ENCODE data around the gene UBTD1.

Gene UBTD1

DNA sequence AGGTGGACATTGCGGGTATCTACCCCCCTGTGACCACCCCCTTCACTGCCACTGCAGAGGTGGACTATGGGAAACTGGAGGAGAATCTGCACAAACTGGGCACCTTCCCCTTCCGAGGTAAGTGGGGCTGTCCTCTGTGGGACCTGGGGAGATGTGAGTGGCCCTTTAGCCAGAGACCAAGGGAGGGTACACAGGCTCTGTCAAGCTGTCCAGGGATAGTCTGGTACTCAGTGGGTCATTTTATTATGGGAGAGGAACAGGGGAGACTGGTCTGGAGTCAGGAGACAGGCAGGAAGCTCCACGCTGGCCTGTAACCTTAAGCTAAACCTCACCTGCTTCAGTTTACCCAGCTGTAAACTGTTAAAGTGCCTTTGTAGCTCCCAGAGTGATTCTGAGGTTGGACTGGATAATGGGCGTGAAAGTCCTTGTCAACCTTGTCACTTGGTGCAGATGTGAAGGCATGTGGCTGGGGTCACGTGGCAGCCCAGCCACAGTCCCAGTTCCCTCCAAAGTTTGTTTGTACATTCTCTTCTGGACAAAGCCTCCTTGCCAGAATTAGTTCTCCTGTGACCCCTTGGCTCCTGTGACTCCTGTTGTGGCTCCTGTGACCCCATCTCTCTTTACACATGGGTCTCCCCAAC is 86.2 kb downstream of the UBTD1 start:
- TF ChIP-seq, protein P1, sequence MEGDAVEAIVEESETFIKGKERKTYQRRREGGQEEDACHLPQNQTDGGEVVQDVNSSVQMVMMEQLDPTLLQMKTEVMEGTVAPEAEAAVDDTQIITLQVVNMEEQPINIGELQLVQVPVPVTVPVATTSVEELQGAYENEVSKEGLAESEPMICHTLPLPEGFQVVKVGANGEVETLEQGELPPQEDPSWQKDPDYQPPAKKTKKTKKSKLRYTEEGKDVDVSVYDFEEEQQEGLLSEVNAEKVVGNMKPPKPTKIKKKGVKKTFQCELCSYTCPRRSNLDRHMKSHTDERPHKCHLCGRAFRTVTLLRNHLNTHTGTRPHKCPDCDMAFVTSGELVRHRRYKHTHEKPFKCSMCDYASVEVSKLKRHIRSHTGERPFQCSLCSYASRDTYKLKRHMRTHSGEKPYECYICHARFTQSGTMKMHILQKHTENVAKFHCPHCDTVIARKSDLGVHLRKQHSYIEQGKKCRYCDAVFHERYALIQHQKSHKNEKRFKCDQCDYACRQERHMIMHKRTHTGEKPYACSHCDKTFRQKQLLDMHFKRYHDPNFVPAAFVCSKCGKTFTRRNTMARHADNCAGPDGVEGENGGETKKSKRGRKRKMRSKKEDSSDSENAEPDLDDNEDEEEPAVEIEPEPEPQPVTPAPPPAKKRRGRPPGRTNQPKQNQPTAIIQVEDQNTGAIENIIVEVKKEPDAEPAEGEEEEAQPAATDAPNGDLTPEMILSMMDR (IDR thresholded peaks at IDR 0.05; ENCODE audit: control extremely low read depth, extremely low read depth, low read depth, missing control alignments): no peak
- POLR2A ChIA-PET: no interaction called here
- CTCF ChIA-PET: interaction anchor here (0.9 to 7.5 kb wide), 2 partner anchors 12 to 32 kb away, joined by 3 to 55 read pairs; partner anchors contain the start of gene ANKRD2
- no peak for DNase-seq (ENCODE audit: extremely low spot score)

DNA sequence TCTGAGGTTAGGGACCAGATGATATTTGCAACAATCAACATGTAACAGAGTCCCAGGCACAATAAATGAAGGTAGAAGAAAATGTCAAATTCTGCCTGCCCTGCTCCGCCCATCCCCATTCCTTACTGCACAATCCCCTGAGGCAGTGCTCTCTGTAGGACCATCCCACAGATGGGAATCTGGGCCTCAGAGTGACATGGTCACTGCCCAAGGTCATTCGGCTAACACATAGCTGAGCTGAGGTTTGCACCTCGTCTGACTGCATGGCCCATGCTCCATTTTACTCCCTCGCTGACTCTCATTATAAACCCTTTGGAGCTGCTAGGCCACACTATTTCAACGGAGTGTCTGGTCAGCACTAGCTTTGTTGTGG is 86.7 kb downstream of the UBTD1 start:
- POLR2A ChIA-PET: no interaction called here

DNA sequence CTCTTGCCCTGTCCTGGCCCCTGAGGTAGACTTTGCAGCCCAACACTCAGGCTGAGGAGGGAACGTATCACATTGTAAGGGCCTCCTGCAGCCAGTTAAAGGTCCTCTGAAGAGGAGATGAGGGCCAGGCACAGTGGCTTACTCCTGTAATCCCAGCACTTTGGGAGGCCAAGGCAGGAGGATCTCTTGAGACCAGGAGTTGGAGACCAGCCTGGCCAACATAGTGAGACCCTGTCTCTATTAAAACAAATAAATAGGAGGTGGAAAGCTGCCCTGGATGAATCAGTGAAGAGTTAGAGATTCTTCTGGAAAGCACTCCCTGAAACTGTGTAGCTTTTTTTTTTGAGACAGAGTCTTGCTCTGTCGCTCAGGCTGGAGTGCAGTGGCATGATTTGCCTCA is 88.5 kb downstream of the UBTD1 start:
- POLR2A ChIA-PET: no interaction called here
- CTCF ChIA-PET: interaction anchor here (7.5 kb wide), 1 partner anchor 14 kb away, joined by 55 read pairs; the partner anchor contains the start of gene ANKRD2
- TF ChIP-seq, protein P1 (IDR thresholded peaks at IDR 0.05; ENCODE audit: control extremely low read depth, extremely low read depth, low read depth, missing control alignments): no peak
- DNase-seq (ENCODE audit: extremely low spot score): no peak

More for the DNA sequence above, 86.7 kb downstream of the UBTD1 start:
- no peak for DNase-seq (ENCODE audit: extremely low spot score)
- TF ChIP-seq, protein P1 (IDR thresholded peaks at IDR 0.05; ENCODE audit: control extremely low read depth, extremely low read depth, low read depth, missing control alignments): no peak
- CTCF ChIA-PET: interaction anchor here (0.9 to 7.5 kb wide), 3 partner anchors 12 to 33 kb away, joined by 3 to 55 read pairs (median 3); partner anchors contain the start of gene ANKRD2

DNA sequence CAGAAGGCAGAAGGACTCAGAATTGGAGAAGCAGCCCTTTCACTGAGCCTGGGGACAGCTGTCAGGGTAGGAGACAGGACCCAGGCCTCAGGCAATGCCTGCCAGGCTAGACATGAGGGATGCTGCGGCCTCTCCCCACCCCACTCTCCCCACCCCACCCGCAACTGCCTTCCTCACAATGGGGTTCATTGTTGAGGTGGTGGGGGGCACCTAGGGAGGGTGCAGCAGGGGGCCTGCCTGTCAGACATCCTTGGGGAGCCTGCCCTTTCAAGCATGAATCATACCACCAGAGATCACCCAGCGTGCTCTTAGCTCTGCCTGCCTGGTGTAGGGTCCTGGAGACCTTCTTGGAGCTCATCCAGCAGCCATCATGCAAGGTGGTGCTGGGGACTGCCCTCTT is 90.8 kb downstream of the UBTD1 start, which contains the start of gene C10orf62:
TSS of gene C10orf62 (plus strand) at position 243 of the 400 bp plus-strand sequence. CDS start 177 bp downstream, outside the sequence.
- ChIA-PET POLR2A (no interaction called here), CTCF (interaction anchor here (1.0 to 3.5 kb wide), 2 partner anchors 17 to 21 kb away, joined by 3 to 19 read pairs; partner anchors contain the start of gene ANKRD2)

DNA sequence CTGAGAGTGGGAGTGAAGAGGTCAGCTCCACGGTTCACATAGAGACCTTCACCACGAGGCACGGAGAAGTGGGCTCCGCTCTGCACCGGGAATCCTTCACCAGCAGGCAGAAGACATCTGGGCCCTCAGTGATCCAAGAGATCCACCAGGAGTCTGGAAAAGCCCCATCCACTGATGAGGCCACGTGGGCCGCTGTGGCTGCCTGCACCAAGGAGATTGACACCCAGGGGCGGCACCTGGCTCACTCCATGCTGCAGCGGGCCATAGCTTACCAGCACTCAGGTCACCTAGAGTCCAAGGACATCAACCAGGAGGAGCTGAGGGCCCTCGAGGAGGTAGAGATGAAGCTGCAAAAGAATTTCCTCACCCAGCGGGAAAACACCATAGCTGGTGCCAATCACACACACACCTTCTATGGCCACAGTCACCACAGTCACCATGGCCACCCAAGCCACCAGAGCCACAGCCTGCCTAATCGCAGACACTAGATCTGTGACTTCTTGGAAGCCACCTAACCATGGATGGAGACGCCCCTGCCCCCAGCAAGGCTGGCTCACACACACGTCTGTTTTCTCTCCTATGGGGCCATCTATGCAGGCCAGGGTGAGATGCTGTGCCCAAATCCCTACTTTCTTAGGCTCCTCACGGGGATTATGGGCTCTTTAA is 91.5 kb downstream of the UBTD1 start:
- no peak for DNase-seq (ENCODE audit: extremely low spot score)
- ChIA-PET CTCF (interaction anchor here (1.4 to 3.5 kb wide), 2 partner anchors 11 to 18 kb away, joined by 4 to 19 read pairs; partner anchors contain the start of gene ANKRD2), POLR2A (no interaction called here)
- TF ChIP-seq, protein P1 (IDR thresholded peaks at IDR 0.05; ENCODE audit: control extremely low read depth, extremely low read depth, low read depth, missing control alignments): no peak

More for the DNA sequence above, 90.8 kb downstream of the UBTD1 start, which contains the start of gene C10orf62:
- no peak for DNase-seq (ENCODE audit: extremely low spot score)
- TF ChIP-seq, protein P1 (IDR thresholded peaks at IDR 0.05; ENCODE audit: control extremely low read depth, extremely low read depth, low read depth, missing control alignments): no peak

DNA sequence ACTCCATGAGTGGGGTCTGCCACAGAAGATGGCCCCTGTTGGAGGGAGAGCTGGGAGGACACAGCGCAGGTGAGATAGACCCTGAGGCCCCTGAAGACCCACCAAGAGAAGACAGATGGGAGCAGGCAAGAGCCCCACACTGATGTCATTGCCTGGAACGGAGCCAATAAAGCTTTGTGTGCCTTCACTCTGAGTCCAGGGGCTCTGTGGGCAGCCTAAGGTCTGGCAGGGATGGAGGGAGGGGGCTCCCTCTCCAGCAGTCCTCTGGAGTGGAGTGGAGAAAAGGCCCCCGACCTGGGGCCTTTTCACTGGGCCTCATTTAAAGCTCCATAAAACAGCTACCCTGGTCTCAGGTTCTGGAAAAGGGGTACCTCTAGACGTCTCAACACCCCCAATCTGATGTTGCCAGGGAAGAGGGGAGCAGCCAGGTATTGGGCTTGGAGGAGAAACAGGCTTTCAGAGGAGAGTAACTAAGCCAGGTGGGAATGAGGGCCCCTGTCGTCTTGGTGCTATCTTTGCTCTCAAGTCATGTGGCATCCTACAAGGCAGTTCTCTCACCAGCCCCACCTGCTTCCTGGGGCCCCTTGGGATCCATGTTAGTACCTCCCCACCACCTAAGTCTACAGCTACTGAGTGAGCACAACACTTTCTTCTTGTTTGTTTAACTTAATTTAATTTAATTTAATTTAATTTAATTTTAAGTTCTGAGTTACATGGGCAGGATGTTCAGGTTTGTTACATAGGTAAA is 92.2 kb downstream of the UBTD1 start:
- no peak for DNase-seq (ENCODE audit: extremely low spot score)
- TF ChIP-seq, protein P1 (IDR thresholded peaks at IDR 0.05; ENCODE audit: control extremely low read depth, extremely low read depth, low read depth, missing control alignments): no peak
- POLR2A ChIA-PET: no interaction called here
- CTCF ChIA-PET: interaction anchor here (0.9 to 3.5 kb wide), 4 partner anchors 10 to 36 kb away, joined by 3 to 19 read pairs (median 4); partner anchors contain the start of gene ANKRD2

Measured in GM10248 (cell line).